Fibroblast of skin of scalp (primary cell): ENCODE data around the gene HTR2B. TPM values are rescaled to one million over a fixed set of nuclear protein-coding genes. Genes with fewer than 3 reads are reported as not detected.
"Not testable (repeated sequence)": the region's sequence is repeated elsewhere in the genome, so short reads cannot be mapped to it uniquely, and the experiment has no call there.

Experiments
- DNase-seq: peaks from one replicate; pipeline ENCODE4 v3.0.0-alpha.2; 2013
- polyA plus RNA-seq, 2 experiments: library from polyadenylated mRNA; unstranded; fragments of 120-200 nt; gene quantifications; one replicate each; pipeline ENCODE4 v1.2.1, GENCODE V29; 2013; ENCODE audit not compliant: insufficient read length in 2 of 2

The HTR2B gene
- 0.06 TPM for polyA plus RNA-seq (2013, experiment 1 of 2; ENCODE audit: insufficient read length)
- 0.10 TPM for polyA plus RNA-seq (2013, experiment 2 of 2; ENCODE audit: insufficient read length)

DNA sequence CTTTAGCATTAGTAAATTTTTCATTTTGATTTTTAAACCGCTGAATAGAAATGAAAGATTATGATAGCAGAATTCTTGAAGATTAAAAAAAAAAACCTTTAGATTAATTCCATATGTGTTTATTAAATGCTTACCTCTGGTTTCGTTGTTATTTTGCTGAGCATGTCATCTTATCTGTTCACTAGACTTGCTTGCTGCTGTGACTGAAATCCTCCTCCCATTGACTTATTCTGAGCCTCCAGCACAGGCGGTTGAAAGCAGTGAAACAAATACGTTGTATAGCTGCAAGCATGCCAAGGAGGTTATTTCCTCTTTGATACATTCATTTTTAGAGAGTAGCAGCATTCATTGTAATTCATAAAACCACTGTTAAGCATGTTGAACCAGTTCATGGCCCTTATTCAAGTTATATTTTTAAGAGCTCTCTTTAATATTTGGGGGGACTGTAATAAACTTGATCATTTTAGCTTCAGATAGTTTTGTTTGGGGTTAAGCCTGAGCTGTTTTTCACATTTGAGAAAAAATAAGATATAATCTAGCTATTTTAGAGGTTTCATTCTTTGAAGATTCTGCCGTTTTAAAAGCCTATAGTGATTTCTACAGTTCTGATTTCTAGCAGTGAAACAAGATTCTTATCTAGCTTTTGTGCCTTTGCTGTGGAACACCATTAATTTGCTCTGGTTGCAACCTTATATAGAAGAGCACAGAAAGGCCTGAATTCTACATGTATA, at the start of gene HTR2B:
TSS of gene HTR2B (minus strand) at position 205 of the 731 bp plus-strand sequence. CDS start 1,278 bp downstream, outside the sequence.
- no peak for DNase-seq

DNA sequence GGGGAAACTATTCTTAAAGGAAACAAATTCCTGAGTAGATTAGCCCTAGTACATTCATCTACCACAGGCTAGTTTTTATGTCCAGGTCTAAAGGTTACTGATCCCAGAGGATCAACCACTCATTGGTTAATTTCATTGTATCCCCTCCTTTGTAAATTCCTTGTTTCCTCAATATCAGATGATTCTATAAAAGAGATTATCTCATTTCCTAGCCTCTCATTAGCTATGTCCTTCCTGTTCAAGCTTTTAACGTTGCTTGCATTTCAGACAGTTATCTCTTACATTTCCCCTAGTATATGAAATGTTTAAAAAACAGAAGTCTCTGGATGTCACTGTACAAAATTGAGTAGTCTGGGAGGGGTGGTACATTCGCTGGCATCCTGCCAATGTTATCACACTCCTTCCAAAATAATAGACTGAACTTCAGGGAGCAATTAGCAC, 49.4 kb upstream of the HTR2B start:
- DNase-seq, result no peak

DNA sequence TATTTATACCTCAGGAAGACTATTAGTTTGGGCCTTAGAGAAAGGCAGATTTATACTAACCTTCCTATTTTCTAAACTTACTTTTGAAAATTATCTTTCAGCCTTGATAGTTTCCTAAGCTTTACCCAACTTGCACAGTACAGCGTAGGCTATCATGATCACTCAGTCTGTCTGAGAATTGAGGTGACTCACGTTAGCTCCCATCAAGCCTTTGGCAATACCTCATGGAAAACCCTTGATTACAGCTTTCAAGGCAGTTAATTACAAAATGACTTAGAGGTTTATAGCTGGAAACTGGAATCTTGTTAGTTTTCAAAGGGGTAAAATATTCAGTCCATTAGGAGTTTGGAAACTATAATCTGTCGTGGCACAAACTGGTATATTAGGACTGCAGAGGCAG, 47.2 kb upstream of the HTR2B start:
- no peak for DNase-seq

DNA sequence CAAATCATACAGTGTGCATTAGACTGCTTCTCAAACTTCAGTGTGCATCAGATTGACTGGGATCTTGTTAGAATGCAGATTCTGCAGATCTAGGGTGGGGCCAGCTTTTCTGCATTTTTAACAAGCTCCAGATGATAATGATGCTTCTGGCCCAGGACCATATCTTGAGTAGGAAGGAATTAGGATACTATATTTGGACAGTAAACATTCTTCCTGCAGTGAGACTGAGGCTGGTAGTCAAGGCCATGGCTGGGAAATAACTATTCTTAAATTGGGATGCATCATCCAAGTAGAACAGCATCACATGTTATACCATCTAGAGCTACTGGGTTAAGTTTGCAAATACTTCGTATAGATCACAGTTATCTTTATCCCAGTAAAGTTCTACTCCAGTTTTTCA, 45.2 kb upstream of the HTR2B start:
- DNase-seq, result peak; percentile 74

GRCh38 chr2:231169488-231169887, 44.6 kb upstream of the HTR2B start:
- no peak for DNase-seq

- no peak for DNase-seq
Observed at GRCh38 chr2:231168460-231169139, 43.8 kb upstream of the HTR2B start.

GRCh38 chr2:231167745-231168459, 43.1 kb upstream of the HTR2B start:
- no peak for DNase-seq

GRCh38 chr2:231163414-231164095, 38.7 kb upstream of the HTR2B start:
- no peak for DNase-seq

- no peak for DNase-seq
Observed at GRCh38 chr2:231163011-231163410, 38.2 kb upstream of the HTR2B start.

DNA sequence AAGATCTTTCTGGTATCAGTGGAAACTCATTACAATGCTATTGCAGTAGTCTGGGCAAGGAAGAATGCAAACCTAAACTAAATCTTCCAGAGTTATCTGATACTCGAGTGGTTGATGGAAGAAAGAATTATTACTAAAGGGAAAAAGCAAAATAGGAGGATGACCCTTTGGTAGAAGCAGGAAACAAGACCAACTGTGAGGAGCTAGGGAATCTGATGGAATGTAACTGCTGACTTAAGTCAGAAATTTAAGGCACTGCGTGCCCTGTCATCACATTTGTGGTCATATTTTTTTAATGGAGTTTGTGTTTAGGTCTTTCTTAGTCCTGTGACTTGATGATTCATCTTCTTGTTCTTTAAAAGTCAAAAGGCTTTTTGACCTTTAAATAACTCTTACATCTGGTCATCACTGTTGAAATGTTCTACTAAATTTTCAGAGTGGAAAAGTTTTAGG, 37.1 kb upstream of the HTR2B start:
- DNase-seq, result peak; percentile 96

DNA sequence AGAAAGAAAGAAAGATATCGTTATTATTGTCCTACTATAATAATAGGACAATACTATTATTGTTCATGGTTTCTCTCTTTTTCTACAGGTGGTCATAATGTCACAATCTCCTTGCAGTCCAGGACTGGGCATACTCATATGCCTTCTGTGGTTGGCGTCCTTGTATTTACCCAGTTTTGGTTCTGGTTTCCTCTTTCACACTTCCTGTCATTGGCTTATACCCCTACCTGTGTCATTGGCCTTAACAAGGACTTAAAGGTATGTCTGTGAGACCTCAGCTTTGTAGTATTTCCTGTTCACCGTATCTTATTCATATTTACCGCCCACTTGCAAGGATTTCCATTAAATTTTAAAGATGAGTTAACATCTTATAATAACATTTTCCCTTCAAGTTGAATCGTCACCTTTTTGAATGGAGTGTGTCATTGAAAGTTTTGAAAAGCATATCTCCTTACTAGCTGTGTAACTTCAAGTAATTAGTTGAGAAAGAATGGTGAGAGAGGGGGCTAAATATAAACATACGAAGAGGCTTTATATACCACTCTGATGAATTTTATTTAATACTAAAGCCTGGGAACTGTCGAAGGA, 36.5 kb upstream of the HTR2B start:
- DNase-seq, result no peak

DNA sequence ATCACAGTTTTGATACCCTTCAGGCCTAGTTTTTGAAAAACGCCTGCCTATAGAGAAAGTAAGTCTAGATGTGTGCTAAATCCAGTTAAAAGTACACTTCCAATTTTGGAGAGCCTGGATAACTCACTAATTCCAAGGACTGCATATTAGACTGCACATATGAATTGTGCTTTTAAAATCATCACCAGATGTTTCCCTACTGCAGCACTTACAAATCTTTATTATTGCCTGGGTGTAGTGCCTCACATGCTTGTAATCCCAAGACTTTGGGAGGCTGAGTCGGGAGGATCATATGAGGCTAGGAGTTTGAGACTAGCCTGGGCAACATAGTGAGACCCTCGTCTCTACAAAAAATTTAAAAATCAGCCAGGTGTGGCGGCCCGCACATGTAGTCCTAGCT, 35.9 kb upstream of the HTR2B start:
- DNase-seq, result peak; percentile 27

- DNase-seq, result no peak
Observed at GRCh38 chr2:231159306-231159705, 34.5 kb upstream of the HTR2B start.

DNA sequence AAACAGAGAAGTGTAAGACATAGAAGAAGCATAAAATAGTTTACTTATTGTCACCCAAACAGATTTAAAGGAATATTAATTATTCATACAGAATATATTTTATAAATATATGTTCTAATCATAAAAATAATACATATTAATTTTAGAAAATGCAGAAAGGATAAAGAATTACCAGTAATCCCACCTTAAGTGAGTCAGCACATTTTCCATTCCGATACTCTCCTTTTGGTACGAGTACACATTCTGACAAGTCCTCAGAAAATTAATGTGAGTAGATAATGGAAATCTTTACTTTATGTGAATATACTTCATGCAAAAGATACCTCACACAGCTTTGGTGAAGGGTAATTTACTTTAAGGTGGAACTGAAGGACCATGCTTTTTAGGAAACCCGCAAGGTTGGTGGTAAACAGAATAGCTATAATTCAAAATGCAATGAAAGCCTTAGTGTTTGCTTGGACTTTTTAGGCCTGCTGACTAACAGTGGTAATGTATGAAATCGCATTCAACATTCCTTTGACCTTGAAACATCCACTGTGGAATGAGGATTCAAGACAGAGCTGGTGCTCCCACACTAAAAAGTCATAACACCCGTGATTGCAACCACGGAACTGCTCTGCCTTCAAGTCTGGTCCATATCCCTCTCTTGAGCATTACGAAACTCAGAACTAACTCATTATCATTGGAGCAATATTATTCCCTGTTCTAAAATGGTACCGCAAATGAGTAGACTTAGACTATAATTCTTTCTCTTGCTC, 28.1 kb upstream of the HTR2B start:
- DNase-seq, result peak; percentile 74

GRCh38 chr2:231146665-231147064, 21.8 kb upstream of the HTR2B start:
- no peak for DNase-seq

DNA sequence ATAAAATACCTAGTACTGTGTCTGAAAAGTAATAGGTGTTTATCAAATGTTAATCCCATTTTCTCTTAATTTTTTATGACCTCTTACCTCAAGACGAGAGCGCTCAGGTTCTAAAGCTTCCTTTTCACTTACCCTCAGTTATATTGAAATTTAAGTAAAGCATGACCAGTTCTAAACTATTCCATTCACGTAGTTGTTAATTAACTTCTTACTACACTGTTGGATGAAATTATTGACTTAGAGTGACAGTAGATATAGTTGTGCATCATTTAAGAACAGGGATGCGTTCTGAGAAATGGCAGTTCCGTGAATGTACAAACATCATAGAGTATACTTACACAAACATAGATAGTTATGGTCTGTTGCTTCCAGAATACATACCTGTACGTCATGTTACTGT, 20.1 kb upstream of the HTR2B start:
- no peak for DNase-seq

DNA sequence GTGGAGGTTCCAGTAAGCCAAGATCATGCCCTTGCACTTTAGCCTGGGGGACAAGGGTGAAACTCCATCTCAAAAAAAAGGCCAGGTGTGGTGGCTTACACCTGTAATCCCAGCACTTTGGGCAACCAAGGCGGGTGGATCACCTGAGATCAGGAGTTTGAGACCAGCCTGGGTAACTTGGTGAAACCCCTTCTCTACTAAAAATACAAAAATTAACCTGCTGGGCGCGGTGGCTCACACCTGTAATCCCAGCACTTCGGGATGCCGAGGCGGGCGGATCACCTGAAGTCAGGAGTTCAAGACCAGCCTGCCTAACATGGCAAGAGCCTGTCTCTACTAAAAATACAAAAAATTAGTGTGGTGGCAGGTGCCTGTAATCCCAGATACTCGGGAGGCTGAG, 16.0 kb upstream of the HTR2B start:
- DNase-seq, result not testable (repeated sequence)

- no peak for DNase-seq
Observed at GRCh38 chr2:231139796-231140195, 15.0 kb upstream of the HTR2B start.

DNA sequence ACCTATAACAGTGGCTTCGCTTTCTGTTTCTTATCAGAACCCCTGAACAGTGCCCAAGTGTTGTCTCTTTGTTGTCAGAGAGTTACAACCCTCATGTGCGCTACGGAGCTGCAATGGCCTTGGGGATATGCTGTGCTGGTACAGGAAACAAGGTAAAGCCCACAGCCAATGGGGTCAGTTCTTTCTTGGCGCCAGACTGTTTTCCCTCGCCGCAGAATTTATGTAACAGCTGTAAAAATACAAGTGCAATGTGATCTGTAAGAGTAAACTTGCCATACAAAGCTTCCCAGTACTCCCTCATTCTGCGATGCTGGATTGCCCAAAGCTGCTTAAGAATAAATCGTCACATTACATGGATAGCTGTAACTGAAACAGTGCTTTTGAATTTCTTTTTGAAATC, 13.9 kb upstream of the HTR2B start:
- DNase-seq, result no peak

DNA sequence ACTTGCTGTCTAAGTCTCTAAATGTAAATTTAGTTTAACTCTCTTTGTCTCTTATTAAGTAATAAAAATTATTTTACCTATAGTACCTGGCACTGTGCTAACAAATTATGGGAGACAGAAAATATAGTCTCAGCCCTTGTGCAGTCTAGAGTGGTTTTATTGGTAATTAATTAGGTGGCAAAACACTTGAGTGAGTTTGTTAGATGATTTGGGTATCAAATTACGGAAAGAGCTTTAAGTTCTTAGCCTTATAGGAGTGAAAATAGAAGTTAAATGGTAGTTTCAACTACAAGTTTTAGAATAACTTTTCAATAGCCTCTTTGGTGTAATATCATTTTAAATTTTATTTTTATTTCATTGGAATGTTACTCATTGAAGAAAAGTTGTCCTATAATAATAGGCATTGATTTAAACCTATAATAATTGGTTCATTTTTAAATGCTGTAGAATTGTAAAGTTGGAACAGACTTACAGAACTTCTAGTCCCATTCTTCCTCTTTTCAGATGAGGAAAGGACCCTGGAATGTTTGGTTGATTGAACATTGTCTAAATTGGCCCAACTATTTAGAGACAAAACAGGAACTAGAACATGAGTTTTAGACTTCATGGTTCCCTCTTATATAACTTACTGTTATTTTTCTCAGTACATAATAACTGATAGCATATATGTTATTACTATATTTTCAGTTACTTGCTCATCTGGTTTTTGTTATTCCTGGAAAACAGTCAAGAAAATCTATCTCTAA, 10.2 kb upstream of the HTR2B start:
- no peak for DNase-seq
